ENCODE measurements around the gene CENPH. TPM values are rescaled to one million over a fixed set of nuclear protein-coding genes. Genes with fewer than 3 reads are reported as not detected.
"Not testable (repeated sequence)": the region's sequence is repeated elsewhere in the genome, so short reads cannot be mapped to it uniquely, and the experiment has no call there.

The CENPH gene
- total and polyA plus RNA-seq, 2 donors = 9.4 to 30.3 TPM

DNA sequence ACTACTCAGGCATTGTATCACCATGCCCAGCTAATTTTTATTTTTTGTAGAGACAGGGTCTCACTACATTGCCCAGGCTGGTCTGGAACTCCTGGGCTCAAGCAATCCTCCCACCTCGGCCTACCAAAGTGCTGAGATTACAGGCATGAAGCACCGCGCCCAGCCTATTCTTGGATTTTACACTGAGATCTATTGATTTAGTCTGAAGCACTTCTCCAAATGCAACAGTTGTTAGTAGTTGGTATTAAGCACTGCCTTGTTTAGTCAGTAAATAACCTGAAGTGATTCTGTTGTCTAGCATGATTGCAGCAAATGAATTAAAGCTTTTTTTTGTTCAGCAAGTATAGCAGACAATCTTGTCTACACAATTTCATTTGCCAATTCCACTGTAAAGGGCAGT, 31.3 kb upstream of the CENPH start:
- H3K4me3 ChIP-seq (ENCODE audit: low read length in 2 of 2) = no peak overlapping the region
- no peaks in the 10 kb centered on the region for H3K9me3 ChIP-seq (ENCODE audit: control insufficient read depth in 2 of 2, insufficient read depth in 1 of 2, low read length in 1 of 2)
- DNase-seq (ENCODE audit: low read depth in 6 of 9, low spot score in 9 of 9) = no peak
- no peaks in the 10 kb centered on the region for H3K4me1 ChIP-seq (ENCODE audit: control insufficient read depth in 2 of 2, insufficient read depth in 2 of 2, low read length in 2 of 2)
- H3K27ac ChIP-seq (ENCODE audit: low read depth in 1 of 2, low read length in 1 of 2) = no peak overlapping the region
- H3K36me3 ChIP-seq (ENCODE audit: control insufficient read depth in 2 of 2, insufficient read depth in 2 of 2, low read length in 1 of 2) = no peaks in the 10 kb centered on the region
- H3K27me3 ChIP-seq (ENCODE audit: control insufficient read depth in 2 of 2, insufficient read depth in 1 of 2, low read length in 1 of 2) = no peaks in the 10 kb centered on the region
- WGBS = 98% methylated on average over 3 of the region's 3 CpGs

DNA sequence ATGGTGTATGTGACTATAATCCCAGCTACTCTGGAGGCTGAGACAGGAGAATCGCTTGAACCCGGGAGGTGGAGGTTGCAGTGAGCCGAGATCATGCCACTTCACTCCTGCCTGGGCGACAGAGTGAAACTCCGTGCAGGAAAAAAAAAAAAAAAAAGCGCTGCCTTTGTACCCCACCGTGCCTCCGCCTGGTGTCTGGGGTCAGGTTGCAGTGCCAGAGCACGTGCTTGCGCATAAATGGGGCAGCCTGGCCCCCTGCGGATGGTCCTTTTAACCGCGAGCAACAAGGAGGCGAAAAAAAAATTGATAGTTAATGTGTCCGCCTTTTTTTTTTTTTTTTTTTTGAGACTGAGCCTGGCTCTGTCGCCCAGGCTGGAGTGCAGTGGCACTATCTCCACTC, 28.7 kb upstream of the CENPH start:
- no peaks in the 10 kb centered on the region for H3K27me3 ChIP-seq (ENCODE audit: control insufficient read depth in 2 of 2, insufficient read depth in 1 of 2, low read length in 1 of 2)
- 96% methylated on average over 16 of the region's 16 CpGs for WGBS
- no peaks in the 10 kb centered on the region for H3K9me3 ChIP-seq (ENCODE audit: control insufficient read depth in 2 of 2, insufficient read depth in 1 of 2, low read length in 1 of 2)
- no peaks in the 10 kb centered on the region for H3K4me1 ChIP-seq (ENCODE audit: control insufficient read depth in 2 of 2, insufficient read depth in 2 of 2, low read length in 2 of 2)
- no peaks in the 10 kb centered on the region for H3K36me3 ChIP-seq (ENCODE audit: control insufficient read depth in 2 of 2, insufficient read depth in 2 of 2, low read length in 1 of 2)
- DNase-seq (ENCODE audit: low read depth in 6 of 9, low spot score in 9 of 9) = no peak
- no peak overlapping the region for H3K27ac ChIP-seq (ENCODE audit: low read depth in 1 of 2, low read length in 1 of 2)
- no peak overlapping the region for H3K4me3 ChIP-seq (ENCODE audit: low read length in 2 of 2)

DNA sequence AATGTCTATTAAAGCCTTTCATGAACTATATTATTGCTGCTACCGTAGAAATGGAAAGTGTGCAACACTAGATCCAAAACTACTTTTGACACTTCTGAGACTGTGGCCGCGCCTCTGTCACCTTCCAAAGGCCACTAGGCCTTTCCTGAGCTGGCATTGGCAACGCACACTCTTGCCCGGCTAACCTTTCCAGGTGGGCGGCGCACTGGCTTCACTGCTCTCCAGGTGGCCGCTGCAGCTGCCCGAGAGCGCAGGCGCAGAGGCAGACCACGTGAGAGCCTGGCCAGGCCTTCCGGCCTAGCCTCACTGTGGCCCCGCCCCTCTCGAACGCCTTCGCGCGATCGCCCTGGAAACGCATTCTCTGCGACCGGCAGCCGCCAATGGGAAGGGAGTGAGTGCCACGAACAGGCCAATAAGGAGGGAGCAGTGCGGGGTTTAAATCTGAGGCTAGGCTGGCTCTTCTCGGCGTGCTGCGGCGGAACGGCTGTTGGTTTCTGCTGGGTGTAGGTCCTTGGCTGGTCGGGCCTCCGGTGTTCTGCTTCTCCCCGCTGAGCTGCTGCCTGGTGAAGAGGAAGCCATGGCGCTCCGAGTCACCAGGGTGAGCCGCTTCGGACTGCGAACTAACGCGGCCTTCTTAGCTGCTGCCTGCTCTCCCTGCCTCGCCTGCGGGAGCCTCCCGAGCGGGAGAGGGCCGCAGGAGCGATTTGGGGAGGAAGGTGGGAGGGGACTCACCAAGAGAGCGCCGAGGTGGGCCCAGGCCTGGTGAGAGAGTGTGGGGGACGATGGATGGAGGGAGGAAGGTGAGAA, 22.5 kb upstream of the CENPH start, which contains the start of gene CCNB1:
Gene CCNB1, plus strand, starts transcription at position 465 of the 807 bp plus-strand sequence. Its CDS starts 113 bp downstream, at position 578.
- peak; percentile 89 to 97 (median 94) for DNase-seq (ENCODE audit: low read depth in 6 of 9, low spot score in 9 of 9)
- Histone ChIP-seq H3K9me3 (ENCODE audit: control insufficient read depth in 2 of 2, insufficient read depth in 1 of 2, low read length in 1 of 2) (peaks cover 0 to 3% of the 10 kb centered on the region in 2 donors), H3K4me1 (ENCODE audit: control insufficient read depth in 2 of 2, insufficient read depth in 2 of 2, low read length in 2 of 2) (peaks cover 8 to 18% of the 10 kb centered on the region in 2 donors), H3K36me3 (ENCODE audit: control insufficient read depth in 2 of 2, insufficient read depth in 2 of 2, low read length in 1 of 2) (peaks cover 5 to 35% of the 10 kb centered on the region in 2 donors), H3K4me3 (ENCODE audit: low read length in 2 of 2) (peak within 1 kb of the TSS; percentile 58 to 81), H3K27ac (ENCODE audit: low read depth in 1 of 2, low read length in 1 of 2) (peak within 1 kb of the TSS; percentile 71 to 72), H3K27me3 (ENCODE audit: control insufficient read depth in 2 of 2, insufficient read depth in 1 of 2, low read length in 1 of 2) (no peaks in the 10 kb centered on the region)
- WGBS = 2% methylated on average over 50 of the region's 50 CpGs

DNA sequence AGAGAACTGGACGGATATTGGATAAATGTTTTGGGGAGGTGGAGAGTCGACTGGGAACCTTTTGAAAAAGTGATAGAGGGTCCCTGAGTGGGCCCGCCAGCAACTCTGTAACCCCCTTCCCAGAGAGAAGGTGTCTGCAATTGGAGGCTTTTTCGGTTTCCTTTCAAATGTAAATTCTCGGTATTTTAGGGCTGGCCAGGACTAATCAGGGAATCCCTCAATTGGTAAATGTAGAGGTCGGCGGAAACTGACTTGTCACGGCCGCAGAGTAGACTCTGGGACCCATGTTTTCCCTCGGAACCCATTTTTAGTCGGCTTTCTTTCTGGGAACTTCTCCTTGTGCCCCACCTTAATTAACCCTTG, 21.9 kb upstream of the CENPH start:
- Histone ChIP-seq H3K36me3 (ENCODE audit: control insufficient read depth in 2 of 2, insufficient read depth in 2 of 2, low read length in 1 of 2) (peaks cover 9 to 40% of the 10 kb centered on the region in 2 donors), H3K27ac (ENCODE audit: low read depth in 1 of 2, low read length in 1 of 2) (peak overlapping the region in 1 of 2 donors; percentile 70), H3K4me3 (ENCODE audit: low read length in 2 of 2) (peak overlapping the region; percentile 58 to 81), H3K9me3 (ENCODE audit: control insufficient read depth in 2 of 2, insufficient read depth in 1 of 2, low read length in 1 of 2) (peaks cover 0 to 3% of the 10 kb centered on the region in 2 donors), H3K4me1 (ENCODE audit: control insufficient read depth in 2 of 2, insufficient read depth in 2 of 2, low read length in 2 of 2) (peaks cover 8 to 18% of the 10 kb centered on the region in 2 donors), H3K27me3 (ENCODE audit: control insufficient read depth in 2 of 2, insufficient read depth in 1 of 2, low read length in 1 of 2) (no peaks in the 10 kb centered on the region)
- WGBS = 2% methylated on average over 11 of the region's 11 CpGs
- DNase-seq (ENCODE audit: low read depth in 6 of 9, low spot score in 9 of 9) = peak in 1 of 9 donors; percentile 2

DNA sequence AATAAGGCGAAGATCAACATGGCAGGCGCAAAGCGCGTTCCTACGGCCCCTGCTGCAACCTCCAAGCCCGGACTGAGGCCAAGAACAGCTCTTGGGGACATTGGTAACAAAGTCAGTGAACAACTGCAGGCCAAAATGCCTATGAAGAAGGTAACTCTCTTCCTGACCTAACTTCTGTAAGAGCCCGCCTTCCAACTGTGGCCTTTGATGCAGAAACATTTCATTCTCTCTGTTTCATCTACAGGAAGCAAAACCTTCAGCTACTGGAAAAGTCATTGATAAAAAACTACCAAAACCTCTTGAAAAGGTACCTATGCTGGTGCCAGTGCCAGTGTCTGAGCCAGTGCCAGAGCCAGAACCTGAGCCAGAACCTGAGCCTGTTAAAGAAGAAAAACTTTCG, 21.5 kb upstream of the CENPH start:
- H3K27ac ChIP-seq (ENCODE audit: low read depth in 1 of 2, low read length in 1 of 2) = peak overlapping the region in 1 of 2 donors; percentile 70
- 48% methylated on average over 8 of the region's 8 CpGs for WGBS
- peak overlapping the region; percentile 58 to 81 for H3K4me3 ChIP-seq (ENCODE audit: low read length in 2 of 2)
- H3K27me3 ChIP-seq (ENCODE audit: control insufficient read depth in 2 of 2, insufficient read depth in 1 of 2, low read length in 1 of 2) = no peaks in the 10 kb centered on the region
- H3K9me3 ChIP-seq (ENCODE audit: control insufficient read depth in 2 of 2, insufficient read depth in 1 of 2, low read length in 1 of 2) = peaks cover 0 to 3% of the 10 kb centered on the region in 2 donors
- peak in 2 of 9 donors; percentile 28 to 54 for DNase-seq (ENCODE audit: low read depth in 6 of 9, low spot score in 9 of 9)
- H3K4me1 ChIP-seq (ENCODE audit: control insufficient read depth in 2 of 2, insufficient read depth in 2 of 2, low read length in 2 of 2) = peaks cover 8 to 18% of the 10 kb centered on the region in 2 donors
- peaks cover 9 to 43% of the 10 kb centered on the region in 2 donors for H3K36me3 ChIP-seq (ENCODE audit: control insufficient read depth in 2 of 2, insufficient read depth in 2 of 2, low read length in 1 of 2)

DNA sequence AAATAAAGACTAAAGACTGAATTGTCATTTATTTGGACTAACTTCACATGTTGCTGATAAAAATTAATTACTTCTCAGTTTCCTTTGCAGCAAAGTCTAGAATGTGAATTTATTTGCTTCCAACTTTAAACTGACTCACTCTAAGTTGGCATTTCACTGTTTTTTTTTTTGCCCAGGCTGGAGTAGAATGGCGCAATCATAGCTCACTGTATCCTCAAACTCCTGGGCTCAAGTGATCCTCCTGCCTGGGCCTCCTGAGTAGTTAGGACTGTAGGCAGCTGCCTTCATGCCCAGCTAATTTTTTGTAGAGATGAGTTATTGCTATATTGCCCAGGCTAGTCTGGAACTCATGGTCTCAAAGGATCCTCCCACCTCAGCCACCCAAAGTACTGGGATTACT, 18.9 kb upstream of the CENPH start:
- Histone ChIP-seq H3K4me1 (ENCODE audit: control insufficient read depth in 2 of 2, insufficient read depth in 2 of 2, low read length in 2 of 2) (peaks cover 8 to 18% of the 10 kb centered on the region in 2 donors), H3K9me3 (ENCODE audit: control insufficient read depth in 2 of 2, insufficient read depth in 1 of 2, low read length in 1 of 2) (peaks cover 0 to 3% of the 10 kb centered on the region in 2 donors), H3K27ac (ENCODE audit: low read depth in 1 of 2, low read length in 1 of 2) (no peak overlapping the region), H3K4me3 (ENCODE audit: low read length in 2 of 2) (no peak overlapping the region), H3K27me3 (ENCODE audit: control insufficient read depth in 2 of 2, insufficient read depth in 1 of 2, low read length in 1 of 2) (no peaks in the 10 kb centered on the region), H3K36me3 (ENCODE audit: control insufficient read depth in 2 of 2, insufficient read depth in 2 of 2, low read length in 1 of 2) (peaks cover 30 to 68% of the 10 kb centered on the region in 2 donors)
- 100% methylated on average over 1 of the region's 1 CpG for WGBS
- no peak for DNase-seq (ENCODE audit: low read depth in 6 of 9, low spot score in 9 of 9)

DNA sequence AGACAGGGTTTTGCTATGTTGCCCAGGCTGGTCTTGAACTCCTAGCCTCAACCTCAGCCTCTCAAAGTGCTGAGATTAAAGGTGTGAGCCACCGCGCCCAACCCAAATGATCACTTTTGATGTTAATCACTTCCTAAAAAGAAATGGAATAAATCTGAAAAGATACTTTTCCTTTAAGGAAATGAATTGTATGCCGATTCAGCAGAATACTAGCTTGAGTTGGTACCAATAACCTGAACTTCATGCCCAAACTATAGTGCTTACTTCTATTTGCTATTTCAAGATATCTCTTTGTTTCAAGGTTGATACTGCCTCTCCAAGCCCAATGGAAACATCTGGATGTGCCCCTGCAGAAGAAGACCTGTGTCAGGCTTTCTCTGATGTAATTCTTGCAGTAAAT, 18.4 kb upstream of the CENPH start:
- Histone ChIP-seq H3K27ac (ENCODE audit: low read depth in 1 of 2, low read length in 1 of 2) (no peak overlapping the region), H3K27me3 (ENCODE audit: control insufficient read depth in 2 of 2, insufficient read depth in 1 of 2, low read length in 1 of 2) (no peaks in the 10 kb centered on the region), H3K4me3 (ENCODE audit: low read length in 2 of 2) (no peak overlapping the region), H3K4me1 (ENCODE audit: control insufficient read depth in 2 of 2, insufficient read depth in 2 of 2, low read length in 2 of 2) (peaks cover 8 to 18% of the 10 kb centered on the region in 2 donors), H3K36me3 (ENCODE audit: control insufficient read depth in 2 of 2, insufficient read depth in 2 of 2, low read length in 1 of 2) (peaks cover 35 to 72% of the 10 kb centered on the region in 2 donors), H3K9me3 (ENCODE audit: control insufficient read depth in 2 of 2, insufficient read depth in 1 of 2, low read length in 1 of 2) (peaks cover 0 to under 1% of the 10 kb centered on the region in 2 donors)
- WGBS = 95% methylated on average over 3 of the region's 3 CpGs
- no peak for DNase-seq (ENCODE audit: low read depth in 6 of 9, low spot score in 9 of 9)

DNA sequence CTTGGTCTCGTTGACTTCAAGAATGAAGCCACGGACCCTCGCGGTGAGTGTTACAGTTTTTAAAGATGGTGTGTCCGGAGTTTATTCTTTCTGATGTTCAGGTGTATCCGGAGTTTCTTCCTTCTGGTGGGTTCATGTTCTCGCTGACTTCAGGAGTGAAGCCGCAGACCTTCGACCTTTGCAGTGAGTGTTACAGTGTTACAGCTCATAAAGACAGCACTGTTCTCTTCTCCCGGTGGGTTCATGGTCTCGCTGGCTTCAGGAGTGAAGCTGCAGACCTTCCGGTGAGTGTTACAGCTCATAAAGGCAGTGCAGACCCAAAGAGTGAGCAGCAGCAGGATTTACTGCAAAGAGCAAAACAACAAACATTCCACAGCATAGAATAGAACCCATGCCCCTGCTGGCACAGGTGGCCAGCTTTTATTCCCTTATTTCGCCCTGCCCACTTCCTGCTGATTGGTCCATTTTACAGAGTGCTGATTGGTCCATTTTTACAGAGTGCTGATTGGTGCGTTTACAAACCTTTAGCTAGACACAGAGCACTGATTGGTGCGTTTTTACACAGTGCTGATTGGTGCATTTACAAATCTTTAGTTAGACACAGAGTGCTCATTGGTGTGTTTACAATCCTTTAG, 7.6 kb upstream of the CENPH start:
- H3K27me3 ChIP-seq (ENCODE audit: control insufficient read depth in 2 of 2, insufficient read depth in 1 of 2, low read length in 1 of 2) = not testable (repeated sequence)
- 96% methylated on average over 15 of the region's 15 CpGs for WGBS

DNA sequence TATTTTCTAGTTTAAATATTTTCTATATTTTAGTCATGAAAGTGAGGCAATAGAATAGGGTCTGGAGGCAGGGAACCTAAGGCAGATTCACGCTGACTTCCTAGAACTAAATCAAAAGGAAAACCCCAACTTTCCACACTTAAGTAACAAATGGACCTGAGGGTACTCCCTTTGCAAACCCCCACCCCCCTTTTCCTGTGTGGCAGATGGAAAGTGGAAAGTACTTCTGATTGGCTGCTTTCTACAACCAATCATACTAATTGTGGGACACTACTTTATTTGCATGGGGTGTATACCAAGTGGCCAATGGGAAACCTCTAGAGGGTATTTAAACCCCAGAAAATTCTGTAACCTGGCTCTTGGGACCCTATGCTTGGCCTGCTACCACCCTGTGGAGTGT, 4.8 kb upstream of the CENPH start:
- no peak for DNase-seq (ENCODE audit: low read depth in 6 of 9, low spot score in 9 of 9)
- 98% methylated on average over 1 of the region's 1 CpG for WGBS
- Histone ChIP-seq H3K27me3 (ENCODE audit: control insufficient read depth in 2 of 2, insufficient read depth in 1 of 2, low read length in 1 of 2) (no peaks in the 10 kb centered on the region), H3K27ac (ENCODE audit: low read depth in 1 of 2, low read length in 1 of 2) (no peak overlapping the region), H3K9me3 (ENCODE audit: control insufficient read depth in 2 of 2, insufficient read depth in 1 of 2, low read length in 1 of 2) (peaks cover 0 to 9% of the 10 kb centered on the region in 2 donors), H3K4me3 (ENCODE audit: low read length in 2 of 2) (no peak overlapping the region), H3K4me1 (ENCODE audit: control insufficient read depth in 2 of 2, insufficient read depth in 2 of 2, low read length in 2 of 2) (peaks cover 3 to 7% of the 10 kb centered on the region in 2 donors), H3K36me3 (ENCODE audit: control insufficient read depth in 2 of 2, insufficient read depth in 2 of 2, low read length in 1 of 2) (no peaks in the 10 kb centered on the region)

More for the DNA sequence above, 7.6 kb upstream of the CENPH start:
- DNase-seq (ENCODE audit: low read depth in 6 of 9, low spot score in 9 of 9); H3K27ac ChIP-seq (ENCODE audit: low read depth in 1 of 2, low read length in 1 of 2); H3K4me1 ChIP-seq (ENCODE audit: control insufficient read depth in 2 of 2, insufficient read depth in 2 of 2, low read length in 2 of 2); H3K9me3 ChIP-seq (ENCODE audit: control insufficient read depth in 2 of 2, insufficient read depth in 1 of 2, low read length in 1 of 2); H3K4me3 ChIP-seq (ENCODE audit: low read length in 2 of 2): not testable (repeated sequence)
- peaks cover 3 to 10% of the 10 kb centered on the region in 2 donors for H3K36me3 ChIP-seq (ENCODE audit: control insufficient read depth in 2 of 2, insufficient read depth in 2 of 2, low read length in 1 of 2)
